RCC 7860 (cell line): ENCODE data around the gene BLNK.
"Not testable (repeated sequence)": the region's sequence is repeated elsewhere in the genome, so short reads cannot be mapped to it uniquely, and the experiment has no call there.

Source experiments
- DNase-seq: peaks from one replicate; pipeline ENCODE4 v3.0.0-alpha.2; 2015; ENCODE audit warnings: low spot score
- FAIRE-seq: peaks from 2 replicates; lab custom pipeline; 2012; peaks lifted over from hg19 to GRCh38; lab: Jason Lieb, UNC

The BLNK gene

GRCh38 chr10:96230527-96230926, 40.8 kb downstream of the BLNK start:
- DNase-seq = no peak
- no peak for FAIRE-seq

- FAIRE-seq = no peak
- DNase-seq = peak; percentile 24
Observed at GRCh38 chr10:96229568-96230030, 41.8 kb downstream of the BLNK start.

GRCh38 chr10:96228408-96228994, 42.9 kb downstream of the BLNK start:
- DNase-seq = no peak
- FAIRE-seq = no peak

DNA sequence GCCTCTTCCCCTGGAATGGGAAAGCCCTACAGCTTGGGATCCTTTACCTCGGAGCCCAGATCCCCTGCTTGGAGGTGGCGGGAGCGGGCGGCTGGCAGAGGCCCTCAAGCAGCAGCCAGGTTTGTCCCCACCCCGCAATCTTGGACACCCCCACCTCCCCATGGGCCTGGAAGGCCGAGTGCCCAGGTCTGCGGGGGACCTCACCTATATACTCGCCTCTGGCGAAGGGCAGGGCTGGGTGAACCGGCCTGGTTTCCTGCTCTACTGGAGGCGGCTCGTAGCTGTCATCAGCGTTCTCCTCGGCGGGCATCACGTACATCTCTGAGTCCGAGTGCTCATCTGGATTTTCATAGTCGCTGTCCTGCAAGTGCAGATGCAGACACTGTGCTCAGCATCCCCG, 44.2 kb downstream of the BLNK start:
- DNase-seq (no peak), FAIRE-seq (no peak)

DNA sequence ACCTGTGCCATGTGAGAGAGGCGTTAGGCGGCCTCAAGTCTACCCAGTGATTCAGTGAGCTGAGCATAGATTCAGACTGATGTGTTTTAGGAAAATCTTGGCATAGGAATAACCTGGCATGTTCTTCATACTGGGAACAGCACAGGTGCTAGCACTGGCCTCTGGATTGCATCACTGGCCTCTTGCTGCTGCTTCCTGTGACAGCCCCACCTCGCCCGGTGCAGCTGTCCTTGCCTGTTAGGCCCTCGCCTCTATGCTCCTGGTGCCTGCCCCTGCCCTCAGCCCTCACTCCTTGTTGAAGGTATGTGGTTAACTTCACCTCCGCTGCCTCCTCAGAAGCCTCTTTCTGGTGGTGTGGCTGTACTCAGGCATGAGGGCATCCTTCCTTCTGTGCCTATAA, 46.2 kb downstream of the BLNK start:
- DNase-seq (no peak), FAIRE-seq (no peak)

GRCh38 chr10:96222908-96223307, 48.5 kb downstream of the BLNK start:
- FAIRE-seq (no peak), DNase-seq (no peak)

DNA sequence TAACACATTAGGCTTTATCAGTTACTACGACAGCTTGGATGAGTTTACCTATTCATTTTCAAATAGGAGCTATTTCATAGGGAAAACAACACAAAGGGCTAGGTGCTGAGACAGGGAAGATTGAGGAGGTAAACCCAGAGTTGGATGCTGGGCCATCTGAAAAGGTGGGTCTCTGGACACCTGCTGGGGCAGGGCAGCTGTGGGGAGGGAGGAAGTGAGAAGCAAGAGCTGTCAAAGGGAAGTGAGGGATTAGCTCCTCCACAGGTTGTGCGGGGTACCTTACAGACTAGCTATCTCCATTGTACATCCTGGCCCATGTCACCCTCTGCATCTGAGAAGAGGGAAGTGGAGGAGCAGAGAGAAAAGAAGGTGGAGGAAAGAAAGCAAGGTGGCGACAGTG, 48.9 kb downstream of the BLNK start:
- FAIRE-seq (no peak), DNase-seq (no peak)

GRCh38 chr10:96218826-96219225, 52.5 kb downstream of the BLNK start:
- DNase-seq (no peak), FAIRE-seq (no peak)

- FAIRE-seq (no peak), DNase-seq (no peak)
Observed at GRCh38 chr10:96217711-96218110, 53.7 kb downstream of the BLNK start.

DNA sequence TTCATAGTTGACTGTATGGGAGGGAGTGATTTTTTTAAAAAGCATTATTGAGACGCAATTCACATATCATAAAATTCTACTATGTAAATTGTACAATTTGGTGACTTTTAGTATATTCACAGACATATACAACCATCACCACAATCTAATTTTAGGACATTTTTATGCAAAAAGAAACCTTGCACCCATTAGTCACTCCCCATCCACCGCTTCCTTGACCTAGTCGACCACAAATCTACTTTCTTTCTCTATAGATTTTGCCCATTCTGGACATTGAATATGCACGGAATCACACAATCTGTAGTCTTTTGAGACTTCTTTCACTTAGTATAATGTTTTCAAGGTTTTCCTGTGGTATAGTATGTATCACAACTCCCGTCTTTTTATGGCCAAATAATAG, 54.6 kb downstream of the BLNK start:
- no peak for FAIRE-seq
- DNase-seq = no peak

DNA sequence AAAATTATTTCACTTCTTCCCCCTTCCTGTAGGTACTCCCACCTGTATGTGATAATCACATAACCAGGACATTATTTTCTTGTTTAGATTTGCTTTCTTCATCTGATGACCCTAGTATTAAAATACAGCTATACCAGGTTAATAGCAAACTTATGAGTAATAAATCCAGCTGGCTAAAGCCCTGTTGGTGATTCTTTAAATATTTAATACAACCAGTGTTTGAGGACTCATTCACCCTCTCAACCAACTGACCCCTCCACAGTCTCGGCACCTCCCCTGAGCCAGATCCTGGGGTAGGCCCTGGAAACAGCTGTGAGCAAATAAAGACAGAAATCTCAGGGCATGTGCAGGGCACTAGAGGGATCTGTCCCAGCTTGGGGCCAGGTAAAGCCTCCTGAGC, 58.5 kb downstream of the BLNK start:
- FAIRE-seq (no peak), DNase-seq (no peak)

DNA sequence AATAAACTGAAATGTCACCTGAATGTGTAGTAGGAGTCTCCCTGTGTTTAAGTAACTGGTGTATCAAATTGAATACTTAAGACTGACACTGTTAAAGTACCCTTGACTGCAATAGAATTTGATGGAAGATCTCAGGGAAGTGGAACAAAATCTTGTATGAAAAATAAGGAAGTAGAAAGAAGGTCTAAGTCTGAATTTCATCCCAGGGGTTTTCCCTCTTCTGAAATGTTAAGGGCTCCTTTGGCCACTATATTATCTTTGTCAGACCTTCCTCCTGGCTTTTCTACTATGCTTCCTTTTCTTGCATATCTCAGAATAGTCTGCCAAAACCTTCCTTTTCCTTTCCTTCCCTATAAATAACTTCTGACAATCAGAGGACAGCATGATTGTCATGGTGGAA, 59.6 kb downstream of the BLNK start:
- FAIRE-seq (no peak), DNase-seq (no peak)

GRCh38 chr10:96208946-96209345, 62.4 kb downstream of the BLNK start:
- no peak for FAIRE-seq
- DNase-seq = no peak

DNA sequence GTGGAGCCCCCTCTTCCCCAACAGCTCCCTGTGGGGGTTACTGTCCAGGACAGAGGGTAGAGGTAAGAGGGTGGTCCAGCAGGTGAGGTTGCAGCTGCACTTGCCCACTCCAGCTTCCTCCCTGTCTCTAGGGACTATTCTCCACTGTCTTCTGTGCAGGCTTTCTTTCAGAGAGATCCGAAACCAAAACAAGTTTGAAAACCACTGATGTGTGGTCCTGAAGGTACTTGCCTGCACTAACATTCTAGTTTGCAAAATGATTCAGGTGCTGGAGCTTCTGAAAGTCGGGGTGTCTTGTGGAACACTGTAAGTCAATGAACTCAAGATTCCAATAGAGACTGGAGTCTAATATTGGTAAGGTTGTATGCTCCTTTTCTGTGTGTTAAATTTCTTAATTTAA, 63.1 kb downstream of the BLNK start:
- DNase-seq = no peak
- FAIRE-seq = no peak

DNA sequence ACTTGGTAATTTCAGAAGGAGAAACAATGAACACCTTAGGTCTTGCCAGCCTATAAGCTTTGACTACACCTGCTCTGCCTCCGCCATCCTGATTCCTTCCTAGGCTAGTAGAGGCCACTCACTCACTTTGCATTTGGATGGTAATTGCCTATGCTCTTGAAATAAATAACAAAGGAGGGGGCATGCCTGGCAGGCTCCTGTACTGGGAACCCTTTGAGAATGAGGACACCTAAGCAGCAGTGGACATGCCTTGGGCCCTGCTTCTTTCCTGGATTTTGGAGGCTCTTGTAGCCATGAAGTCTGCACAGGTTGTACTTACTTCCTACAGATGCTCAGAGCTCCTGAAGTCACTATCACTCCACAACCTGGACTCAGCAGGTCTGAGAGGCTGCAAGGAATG, 65.8 kb downstream of the BLNK start:
- DNase-seq (no peak), FAIRE-seq (no peak)

GRCh38 chr10:96201525-96201924, 69.8 kb downstream of the BLNK start:
- FAIRE-seq (no peak), DNase-seq (no peak)

DNA sequence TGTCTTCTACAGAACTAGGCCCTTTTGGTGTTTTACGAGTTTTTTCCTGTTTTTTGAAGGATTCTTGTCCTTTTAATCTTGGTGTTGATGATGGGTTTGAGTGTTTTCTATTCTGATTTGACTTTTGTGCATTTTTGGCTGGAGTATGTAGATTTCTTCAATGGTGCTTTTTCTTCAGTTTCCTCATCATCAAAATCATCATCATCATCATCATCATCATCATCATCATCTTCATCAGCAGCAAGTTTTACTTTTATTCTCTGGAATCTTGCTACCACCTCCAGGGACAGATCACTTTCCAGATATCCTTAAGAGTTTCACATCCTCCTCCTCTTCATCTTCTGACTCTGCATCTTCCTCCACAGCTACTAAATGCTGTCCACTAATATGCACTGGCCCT, 81.9 kb downstream of the BLNK start:
- not testable (repeated sequence) for DNase-seq, FAIRE-seq

DNA sequence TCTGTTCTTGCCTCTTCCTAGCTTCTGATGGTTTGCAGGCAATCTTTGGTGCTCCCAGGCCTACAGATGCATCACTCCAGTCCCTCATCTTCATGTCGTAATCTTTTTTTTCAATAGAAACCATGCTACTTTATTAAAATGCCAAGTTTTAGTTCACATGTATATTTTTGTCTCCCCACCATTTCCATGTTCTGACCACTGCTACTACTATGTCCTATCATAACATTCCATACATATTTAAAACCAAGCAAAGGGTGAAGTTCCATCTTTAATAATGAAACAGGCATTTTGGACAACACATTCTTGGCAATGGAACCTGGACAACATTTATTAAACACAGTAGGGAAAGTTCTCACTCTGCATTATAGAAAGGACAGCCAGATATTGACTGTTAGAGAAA, 82.5 kb downstream of the BLNK start:
- DNase-seq (no peak), FAIRE-seq (no peak)

DNA sequence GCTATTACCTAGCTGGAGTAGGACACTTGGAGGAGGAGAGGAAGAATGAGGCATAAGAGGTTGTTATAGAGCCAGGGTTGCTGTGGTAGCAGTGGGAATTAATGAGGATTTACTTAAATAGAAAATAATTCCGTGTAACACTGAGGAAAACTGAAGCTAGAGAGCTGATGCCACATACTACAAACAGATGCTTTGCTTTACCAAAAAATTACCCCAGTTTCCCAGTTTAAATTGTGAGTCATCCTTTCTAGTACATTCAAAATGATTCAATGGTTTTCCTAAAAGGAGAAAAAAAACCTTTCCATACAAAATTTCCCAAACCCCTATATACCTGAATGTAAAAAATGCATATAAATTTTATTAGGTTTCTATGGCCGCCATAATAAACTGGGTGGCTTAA, 82.9 kb downstream of the BLNK start:
- FAIRE-seq = no peak
- DNase-seq = no peak

GRCh38 chr10:96176985-96177384, 94.4 kb downstream of the BLNK start:
- FAIRE-seq (no peak), DNase-seq (no peak)

- FAIRE-seq (no peak), DNase-seq (no peak)
Observed at GRCh38 chr10:96172666-96173065, 98.7 kb downstream of the BLNK start.

- no peak for FAIRE-seq
- no peak for DNase-seq
Observed at GRCh38 chr10:96170230-96170629, 101.1 kb downstream of the BLNK start.

DNA sequence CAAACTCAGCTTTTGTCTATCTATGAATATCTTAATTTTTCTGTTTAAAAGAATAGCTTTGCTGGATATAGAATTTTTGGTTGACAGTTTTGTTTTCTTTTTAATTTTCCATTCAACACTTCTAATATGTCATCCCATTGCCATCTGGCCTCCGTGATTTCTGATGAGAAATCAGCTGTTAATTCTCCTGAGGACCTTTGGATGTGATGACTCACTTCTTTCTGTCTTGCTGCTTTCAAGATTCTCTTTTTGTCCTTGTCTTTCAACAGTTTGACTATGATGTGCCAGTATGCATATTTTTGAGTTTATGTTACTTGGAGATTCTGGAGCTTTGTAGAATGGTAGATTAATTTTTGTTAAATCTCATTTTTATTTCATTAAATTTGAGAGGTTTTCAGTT, 102.8 kb downstream of the BLNK start:
- DNase-seq (no peak), FAIRE-seq (no peak)
